Gastrocnemius medialis (tissue), 4 donors: ENCODE measurements around the gene NFIC.

Experiments
- POLR2A ChIP-seq, 2 donors: fragments of 450-650 bp; IDR thresholded peaks; one replicate each; pipeline ENCODE4 v1.6.1; 2017; ENCODE audit warnings: antibody characterized with exemption in 2 of 2, mild to moderate bottlenecking in 2 of 2, moderate library complexity in 2 of 2
- TF ChIP-seq, protein P1 (sequence below), 5 experiments: fragments of 450-650 bp in 3 of 5; fragments of 200-600 bp in 2 of 5; sonication (generic) in 2 of 5; IDR thresholded peaks in 4 of 5; conservative IDR thresholded peaks in 1 of 5; 1 replicate in 4 of 5; 2 replicates in 1 of 5; pipeline ENCODE4 v1.5.1; 2016 to 2019; ENCODE audit warnings: antibody characterized with exemption in 5 of 5, mild to moderate bottlenecking in 3 of 5, moderate library complexity in 3 of 5

DNA sequence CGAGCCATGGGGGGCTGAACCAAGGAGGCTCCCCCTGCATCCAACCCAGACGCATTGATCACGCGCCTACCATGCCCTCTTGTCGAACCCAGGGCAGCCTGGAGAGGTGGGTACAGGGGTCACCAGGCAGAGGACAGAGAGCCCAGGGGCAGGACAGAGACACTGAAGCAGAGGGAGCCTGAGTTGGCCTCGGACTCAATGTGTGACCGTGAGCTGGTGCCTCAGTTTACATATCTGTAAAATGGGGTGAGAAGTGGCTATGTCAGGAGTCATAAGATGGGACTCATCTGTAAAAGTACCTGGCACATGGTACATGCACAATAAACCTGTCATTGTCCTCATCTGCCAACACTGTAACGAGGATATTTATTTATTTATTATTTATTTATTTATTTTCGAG, 24.1 kb upstream of the NFIC start:
- TF ChIP-seq, protein P1, sequence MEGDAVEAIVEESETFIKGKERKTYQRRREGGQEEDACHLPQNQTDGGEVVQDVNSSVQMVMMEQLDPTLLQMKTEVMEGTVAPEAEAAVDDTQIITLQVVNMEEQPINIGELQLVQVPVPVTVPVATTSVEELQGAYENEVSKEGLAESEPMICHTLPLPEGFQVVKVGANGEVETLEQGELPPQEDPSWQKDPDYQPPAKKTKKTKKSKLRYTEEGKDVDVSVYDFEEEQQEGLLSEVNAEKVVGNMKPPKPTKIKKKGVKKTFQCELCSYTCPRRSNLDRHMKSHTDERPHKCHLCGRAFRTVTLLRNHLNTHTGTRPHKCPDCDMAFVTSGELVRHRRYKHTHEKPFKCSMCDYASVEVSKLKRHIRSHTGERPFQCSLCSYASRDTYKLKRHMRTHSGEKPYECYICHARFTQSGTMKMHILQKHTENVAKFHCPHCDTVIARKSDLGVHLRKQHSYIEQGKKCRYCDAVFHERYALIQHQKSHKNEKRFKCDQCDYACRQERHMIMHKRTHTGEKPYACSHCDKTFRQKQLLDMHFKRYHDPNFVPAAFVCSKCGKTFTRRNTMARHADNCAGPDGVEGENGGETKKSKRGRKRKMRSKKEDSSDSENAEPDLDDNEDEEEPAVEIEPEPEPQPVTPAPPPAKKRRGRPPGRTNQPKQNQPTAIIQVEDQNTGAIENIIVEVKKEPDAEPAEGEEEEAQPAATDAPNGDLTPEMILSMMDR (IDR thresholded peaks at IDR 0.05 in 4 of 5, conservative IDR thresholded peaks at IDR 0.05 in 1 of 5), result no peak
- TF ChIP-seq POLR2A (IDR thresholded peaks at IDR 0.05), result no peak
